Heart left ventricle (tissue), 16 donors: Measurements from ENCODE around the gene ARSB. TPM values are rescaled to one million over a fixed set of nuclear protein-coding genes. Genes with fewer than 3 reads are reported as not detected.

Source experiments
- ATAC-seq, 4 donors: fragments of 200-7000 bp; cut with Tn5 transposase; one replicate each; pipeline ENCODE4 v1.9.1; 2020 to 2022; ENCODE audit warnings: moderate library complexity in 4 of 4, mild to moderate bottlenecking in 3 of 4, moderate number of reproducible peaks in 1 of 4
- DNase-seq, 5 donors: peaks; one replicate each; pipeline ENCODE4 v3.0.0-alpha.2; 2020
- H3K27ac ChIP-seq, 12 donors: fragments of 200-600 bp; sonication (generic) in 4 of 12; one replicate each; pipeline versions ENCODE4 v1.5.0 to v1.8.0; 2016 to 2022; ENCODE audit warnings: mild to moderate bottlenecking in 2 of 12
- H3K27me3 ChIP-seq, 9 donors: fragments of 200-600 bp; sonication (generic) in 2 of 9; one replicate each; pipeline versions ENCODE4 v1.5.1 to v1.8.0; 2016 to 2022; ENCODE audit warnings: mild to moderate bottlenecking in 3 of 9
- H3K36me3 ChIP-seq, 9 donors: fragments of 200-600 bp; sonication (generic) in 2 of 9; one replicate each; pipeline versions ENCODE4 v1.5.0 to v1.8.0; 2018 to 2022; ENCODE audit warnings: mild to moderate bottlenecking in 2 of 9
- H3K4me1 ChIP-seq, 12 donors: fragments of 200-600 bp; sonication (generic) in 4 of 12; one replicate each; pipeline versions ENCODE4 v1.5.0 to v1.8.0; 2016 to 2022; ENCODE audit warnings: mild to moderate bottlenecking in 3 of 12
- H3K4me3 ChIP-seq, 12 donors: fragments of 200-600 bp; sonication (generic) in 4 of 12; one replicate each; pipeline versions ENCODE4 v1.5.0 to v1.8.0; 2017 to 2022; ENCODE audit warnings: mild to moderate bottlenecking in 9 of 12, moderate library complexity in 4 of 12
- H3K9me3 ChIP-seq, 12 donors: fragments of 200-600 bp; sonication (generic) in 4 of 12; one replicate each; pipeline versions ENCODE4 v1.5.0 to v1.8.0; 2016 to 2022; ENCODE audit warnings: mild to moderate bottlenecking in 1 of 12
- CTCF ChIP-seq, 12 donors: fragments of 200-600 bp; sonication (generic) in 4 of 12; IDR thresholded peaks; one replicate each; pipeline versions ENCODE4 v1.5.0 to v1.8.0; 2018 to 2022; ENCODE audit warnings: antibody characterized with exemption in 12 of 12, mild to moderate bottlenecking in 5 of 12
- POLR2A ChIP-seq, 2 donors: fragments of 450-650 bp; IDR thresholded peaks; one replicate each; pipeline ENCODE4 v1.6.1; 2017; ENCODE audit warnings: antibody characterized with exemption in 2 of 2, mild to moderate bottlenecking in 2 of 2, moderate library complexity in 2 of 2
- WGBS, 4 donors: extraction: QIAGEN DNeasy Blood & Tissue Kit in 2 of 4; methylation state at CpG; one replicate each; pipeline versions ENCODE4 v1.1.5 to v1.1.7; 2013 to 2018; 5-methylcytosine and 5-hydroxymethylcytosine counted together
- intact Hi-C, 10 donors: fragments of 100-400 bp; cut with DNase I; formaldehyde crosslinking; loops; one replicate each; pipeline versions ENCODE4 v1.11.1 to v1.14.2; 2022
- polyA plus RNA-seq, 2 donors: library from polyadenylated mRNA; stranded (reverse); fragments of 200-250 nt; gene quantifications; one replicate each; pipeline ENCODE4 v1.2.3, GENCODE V29; 2013
- total RNA-seq, 9 donors: library from RNA; depleted of rRNA in 2 of 9; stranded (reverse); fragments of >200 nt in 2 of 9; fragmentation: NEBNext Ultra II Directional in 3 of 9; extraction: Animal tissue kit (Norgen Biotek cat#: 25700) in 3 of 9; gene quantifications; one replicate each; pipeline versions ENCODE4 v1.1.0 to v1.2.4, GENCODE V29; 2016 to 2023
- donor health status: ischemic (EF 13 %, LVEDD 7.1; RV severe dilation, severe dysfunction).
- donor health status: healthy with polysubstance abuse.
- donor health status: DM: no; HTN: yes; CAD: no.
- donor health status: DM: no; HTN: no; CAD: no.
- donor health status: ischemic (EF 25% LVEDD 6.9; RV normal size, moderate dysfunction).
- donor health status: ischemic (EF 25% LVEDD 5.7; RV mildly dilated, moderate dysfunction).
- donor health status: healthy.
- donor health status: DM: yes; HTN: yes; CAD: no.
- donor health status: ischemic (EF 35%, LVEDD 5.7; RV mildly dilated, moderate dysfunction).
- donor health status: nonischemic (EF 11% LVEDD 7.7; RV severe dilation, severe dysfunction).
- donor health status: DM: yes; HTN: yes; CAD: no.
- donor health status: PGD.
- donor health status: ischemic (EF 29% LVEDD 5.4; RV normal size, mild dysfunction).
- donor health status: nonischemic (EF 23%, LVEDD 6.1; RV moderate dilation, normal function).

ARSB gene
- total and polyA plus RNA-seq, 11 donors = 2.2 to 25.8 (median 14.4) TPM

GRCh38 chr5:78744951-78745534, 240.1 kb downstream of the ARSB start:
- 72 to 87% (median 78%) methylated on average over 3 of the region's 3 CpGs for WGBS, 4 donors
- Histone ChIP-seq H3K36me3 (no peaks in the 10 kb centered on the region), H3K4me3 (no peak overlapping the region), H3K4me1 (peaks cover 0 to 15% (median 0%) of the 10 kb centered on the region in 12 donors), H3K27me3 (no peaks in the 10 kb centered on the region), H3K27ac (peak overlapping the region in 1 of 12 donors; percentile 41), H3K9me3 (no peaks in the 10 kb centered on the region)
- DNase-seq = no peak
- no peak for ATAC-seq
- intact Hi-C loops = no loop called here
- TF ChIP-seq POLR2A (IDR thresholded peaks at IDR 0.05) (no peak), CTCF (IDR thresholded peaks at IDR 0.05) (no peak)

- intact Hi-C loops = no loop called here
- Histone ChIP-seq H3K27ac (no peak overlapping the region), H3K4me1 (peaks cover 0 to 7% (median 0%) of the 10 kb centered on the region in 12 donors), H3K36me3 (no peaks in the 10 kb centered on the region), H3K9me3 (peaks cover 0 to 3% (median 0%) of the 10 kb centered on the region in 12 donors), H3K27me3 (no peaks in the 10 kb centered on the region), H3K4me3 (no peak overlapping the region)
- DNase-seq (no peak), ATAC-seq (no peak)
- WGBS, 4 donors = 87 to 95% (median 89%) methylated on average over 1 of the region's 1 CpG
- TF ChIP-seq CTCF (IDR thresholded peaks at IDR 0.05) = no peak
- no peak for TF ChIP-seq POLR2A (IDR thresholded peaks at IDR 0.05)
Observed at GRCh38 chr5:78741019-78741418, 244.1 kb downstream of the ARSB start.

GRCh38 chr5:78738693-78739300, 246.3 kb downstream of the ARSB start:
- Histone ChIP-seq H3K9me3 (peaks cover 0 to 16% (median 0%) of the 10 kb centered on the region in 12 donors), H3K27me3 (no peaks in the 10 kb centered on the region), H3K36me3 (no peaks in the 10 kb centered on the region), H3K4me1 (no peaks in the 10 kb centered on the region), H3K27ac (no peak overlapping the region), H3K4me3 (no peak overlapping the region)
- no peak for TF ChIP-seq POLR2A (IDR thresholded peaks at IDR 0.05)
- TF ChIP-seq CTCF (IDR thresholded peaks at IDR 0.05) = no peak
- DNase-seq = no peak
- intact Hi-C loops = no loop called here
- WGBS, 4 donors = 74 to 82% (median 76%) methylated on average over 4 of the region's 4 CpGs
- no peak for ATAC-seq

- H3K9me3 ChIP-seq = peaks cover 0 to 16% (median 0%) of the 10 kb centered on the region in 12 donors
- no peak overlapping the region for H3K27ac ChIP-seq
- intact Hi-C loops = no loop called here
- 97 to 99% (median 97%) methylated on average over 3 of the region's 3 CpGs for WGBS, 4 donors
- no peak for ATAC-seq
- no peak overlapping the region for H3K4me3 ChIP-seq
- TF ChIP-seq CTCF (IDR thresholded peaks at IDR 0.05) = no peak
- no peak for TF ChIP-seq POLR2A (IDR thresholded peaks at IDR 0.05)
- H3K27me3 ChIP-seq = no peaks in the 10 kb centered on the region
- no peaks in the 10 kb centered on the region for H3K4me1 ChIP-seq
- no peak for DNase-seq
- H3K36me3 ChIP-seq = no peaks in the 10 kb centered on the region
Observed at GRCh38 chr5:78738104-78738503, 247.0 kb downstream of the ARSB start.
